Adrenal gland (tissue), 12 donors: ENCODE results near the gene MAP4K3. TPM values are rescaled to one million over a fixed set of nuclear protein-coding genes. Genes with fewer than 3 reads are reported as not detected.

ENCODE experiments used
- DNase-seq, 7 donors: peaks; one replicate each; pipeline ENCODE4 v3.0.0-alpha.2; 2019 to 2020
- H3K27ac ChIP-seq, 5 donors: fragments of 200-600 bp; sonication (generic) in 4 of 5; 1 replicate in 3 of 5; 2 replicates in 2 of 5; pipeline versions ENCODE4 v1.5.1 to v1.8.0; 2016 to 2020; ENCODE audit warnings: mild to moderate bottlenecking in 1 of 5
- H3K27me3 ChIP-seq: fragments of 200-600 bp; 2 replicates; pipeline ENCODE4 v1.8.0; 2021
- H3K36me3 ChIP-seq, 2 donors: fragments of 200-600 bp; replicated peaks in 1 of 2; 1 replicate in 1 of 2; 2 replicates in 1 of 2; pipeline versions ENCODE4 v1.5.1 to v1.8.0; 2018 to 2022
- H3K4me1 ChIP-seq, 2 donors: fragments of 200-600 bp; replicated peaks in 1 of 2; 1 replicate in 1 of 2; 2 replicates in 1 of 2; pipeline versions ENCODE4 v1.5.1 to v1.8.0; 2018 to 2021
- H3K4me3 ChIP-seq, 4 donors: fragments of 200-600 bp; sonication (generic) in 3 of 4; one replicate each; pipeline ENCODE4 v1.5.1; 2016 to 2018
- H3K9me3 ChIP-seq, 3 donors: fragments of 200-600 bp; sonication (generic) in 1 of 3; replicated peaks in 1 of 3; 1 replicate in 2 of 3; 2 replicates in 1 of 3; pipeline versions ENCODE4 v1.5.1 to v1.8.0; 2016 to 2021
- POLR2A ChIP-seq, 2 donors: fragments of 450-650 bp; IDR thresholded peaks; one replicate each; pipeline ENCODE4 v1.6.1; 2017; ENCODE audit warnings: antibody characterized with exemption in 2 of 2, mild to moderate bottlenecking in 2 of 2, moderate library complexity in 1 of 2
- WGBS, 4 donors: extraction: QIAGEN DNeasy Blood & Tissue Kit in 2 of 4; methylation state at CpG; one replicate each; pipeline versions ENCODE4 v1.1.5 to v1.1.7; 2013 to 2017; 5-methylcytosine and 5-hydroxymethylcytosine counted together
- intact Hi-C, 2 donors: fragments of 100-400 bp; cut with DNase I; formaldehyde crosslinking; loops; one replicate each; pipeline versions ENCODE4 v1.14.1 to v1.15.0; 2022 to 2023
- polyA plus RNA-seq, 3 donors: library from polyadenylated mRNA; stranded (reverse); fragments of 200-250 nt in 2 of 3; fragments of 350-450 nt in 1 of 3; fragmentation: Illumina TruSeq in 1 of 3; extraction: RNeasy Lipid Tissue Mini Kit (QIAGEN cat#74804) in 1 of 3; gene quantifications; one replicate each; pipeline ENCODE4 v1.2.3, GENCODE V29; 2013 to 2014
- total RNA-seq, 9 donors: library from RNA; depleted of rRNA in 4 of 9; stranded (reverse); fragments of >200 nt in 4 of 9; fragments of 120-200 nt in 1 of 9; fragmentation: NEBNext Ultra II Directional in 1 of 9; extraction: Animal tissue kit (Norgen Biotek cat#: 25700) in 1 of 9; gene quantifications; one replicate each; pipeline versions ENCODE4 v1.1.0 to v1.2.4, GENCODE V29; 2013 to 2023
- TF ChIP-seq, protein P1 (sequence below), 6 experiments: fragments of 450-650 bp in 4 of 6; fragments of 200-600 bp in 2 of 6; sonication (generic) in 1 of 6; IDR thresholded peaks; 1 replicate in 5 of 6; 2 replicates in 1 of 6; pipeline versions ENCODE4 v1.5.1 to v1.8.0; 2016 to 2021; ENCODE audit warnings: antibody characterized with exemption in 6 of 6, mild to moderate bottlenecking in 2 of 6, moderate library complexity in 1 of 6
- donor health status: healthy with polysubstance abuse.
- donor health status: Bipolar disorder and iron deficiency.
- donor health status: DM: yes; HTN: yes; CAD: no.
- donor health status: DM: no; HTN: no; CAD: no.
- donor health status: DM: no; HTN: no; CAD: no.
- donor health status: DM: yes; HTN: yes; CAD: no.

MAP4K3 gene
- total and polyA plus RNA-seq, 12 donors, result 15.4 to 79.7 (median 38.8) TPM

- peaks cover 27 to 54% of the 10 kb centered on the region in 2 donors for H3K4me1 ChIP-seq
- intact Hi-C loops, result loop anchor here in 1 of 2 donors (5.0 to 10.0 kb wide), 2 partner anchors 52 to 134 kb away; partner anchors contain the start of gene MAP4K3
- no peak for DNase-seq
Observed at GRCh38 chr2:39383146-39383545, 53.9 kb downstream of the MAP4K3 start.

GRCh38 chr2:39381653-39382052, 55.4 kb downstream of the MAP4K3 start:
- intact Hi-C loops, result loop anchor here in 1 of 2 donors (5.0 to 10.0 kb wide), 2 partner anchors 53 to 136 kb away; partner anchors contain the start of gene MAP4K3
- H3K4me3 ChIP-seq, result no peak overlapping the region
- DNase-seq, result no peak
- no peaks in the 10 kb centered on the region for H3K9me3 ChIP-seq
- H3K4me1 ChIP-seq, result peaks cover 27 to 54% of the 10 kb centered on the region in 2 donors
- 73 to 83% (median 79%) methylated on average over 5 of the region's 5 CpGs for WGBS, 4 donors
- H3K27me3 ChIP-seq, result no peaks in the 10 kb centered on the region
- TF ChIP-seq, protein P1, sequence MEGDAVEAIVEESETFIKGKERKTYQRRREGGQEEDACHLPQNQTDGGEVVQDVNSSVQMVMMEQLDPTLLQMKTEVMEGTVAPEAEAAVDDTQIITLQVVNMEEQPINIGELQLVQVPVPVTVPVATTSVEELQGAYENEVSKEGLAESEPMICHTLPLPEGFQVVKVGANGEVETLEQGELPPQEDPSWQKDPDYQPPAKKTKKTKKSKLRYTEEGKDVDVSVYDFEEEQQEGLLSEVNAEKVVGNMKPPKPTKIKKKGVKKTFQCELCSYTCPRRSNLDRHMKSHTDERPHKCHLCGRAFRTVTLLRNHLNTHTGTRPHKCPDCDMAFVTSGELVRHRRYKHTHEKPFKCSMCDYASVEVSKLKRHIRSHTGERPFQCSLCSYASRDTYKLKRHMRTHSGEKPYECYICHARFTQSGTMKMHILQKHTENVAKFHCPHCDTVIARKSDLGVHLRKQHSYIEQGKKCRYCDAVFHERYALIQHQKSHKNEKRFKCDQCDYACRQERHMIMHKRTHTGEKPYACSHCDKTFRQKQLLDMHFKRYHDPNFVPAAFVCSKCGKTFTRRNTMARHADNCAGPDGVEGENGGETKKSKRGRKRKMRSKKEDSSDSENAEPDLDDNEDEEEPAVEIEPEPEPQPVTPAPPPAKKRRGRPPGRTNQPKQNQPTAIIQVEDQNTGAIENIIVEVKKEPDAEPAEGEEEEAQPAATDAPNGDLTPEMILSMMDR (IDR thresholded peaks at IDR 0.05), result no peak
- no peak for TF ChIP-seq POLR2A (IDR thresholded peaks at IDR 0.05)
- peak overlapping the region in 2 of 5 donors; percentile 24 to 46 for H3K27ac ChIP-seq
- H3K36me3 ChIP-seq, result no peaks in the 10 kb centered on the region

More at GRCh38 chr2:39383146-39383545, 53.9 kb downstream of the MAP4K3 start:
- H3K4me3 ChIP-seq, result no peak overlapping the region
- TF ChIP-seq, protein P1 (IDR thresholded peaks at IDR 0.05), result no peak
- TF ChIP-seq POLR2A (IDR thresholded peaks at IDR 0.05), result no peak
- H3K9me3 ChIP-seq, result no peaks in the 10 kb centered on the region
- WGBS, 4 donors, result 81 to 93% (median 84%) methylated on average over 6 of the region's 6 CpGs
- no peaks in the 10 kb centered on the region for H3K36me3 ChIP-seq
- no peak overlapping the region for H3K27ac ChIP-seq
- H3K27me3 ChIP-seq, result no peaks in the 10 kb centered on the region

DNA sequence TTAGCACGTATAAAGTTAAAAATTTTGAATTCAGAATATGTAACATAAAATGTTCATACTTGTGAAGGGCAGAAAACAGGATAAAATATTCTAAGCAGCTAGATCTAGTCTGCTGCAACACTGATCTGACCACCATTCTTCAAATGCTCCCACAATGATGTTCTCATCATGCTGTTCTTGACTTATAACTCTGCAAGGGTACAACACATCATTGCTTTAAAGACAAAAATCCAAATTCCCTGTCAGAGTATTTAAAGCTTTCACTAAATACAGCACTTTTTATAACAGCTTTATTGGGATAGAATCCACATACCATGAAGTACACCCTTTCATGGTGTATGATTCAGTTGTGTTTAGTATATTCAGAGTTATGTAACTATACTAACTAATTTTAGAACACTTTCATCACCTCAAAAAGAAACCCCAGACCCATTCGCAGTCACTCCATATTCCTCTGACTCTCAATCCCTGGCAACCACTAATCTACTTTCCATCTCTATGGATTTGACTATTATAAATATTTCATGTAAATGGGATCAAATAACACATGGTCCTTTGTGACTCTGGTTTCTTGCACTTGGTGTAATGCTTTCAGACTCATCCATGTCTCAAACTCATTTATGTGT, 56.4 kb downstream of the MAP4K3 start:
- H3K36me3 ChIP-seq, result no peaks in the 10 kb centered on the region
- TF ChIP-seq POLR2A (IDR thresholded peaks at IDR 0.05), result no peak
- TF ChIP-seq, protein P1 (IDR thresholded peaks at IDR 0.05), result no peak
- H3K4me1 ChIP-seq, result peaks cover 27 to 54% of the 10 kb centered on the region in 2 donors
- intact Hi-C loops, result loop anchor here in 1 of 2 donors (5.0 to 10.0 kb wide), 2 partner anchors 54 to 137 kb away; partner anchors contain the start of gene MAP4K3
- DNase-seq, result no peak
- H3K27me3 ChIP-seq, result no peaks in the 10 kb centered on the region
- H3K9me3 ChIP-seq, result no peaks in the 10 kb centered on the region
- 21 to 34% (median 32%) methylated on average over 2 of the region's 2 CpGs for WGBS, 4 donors
- peak overlapping the region in 3 of 5 donors; percentile 2 to 46 (median 41) for H3K27ac ChIP-seq
- H3K4me3 ChIP-seq, result no peak overlapping the region

DNA sequence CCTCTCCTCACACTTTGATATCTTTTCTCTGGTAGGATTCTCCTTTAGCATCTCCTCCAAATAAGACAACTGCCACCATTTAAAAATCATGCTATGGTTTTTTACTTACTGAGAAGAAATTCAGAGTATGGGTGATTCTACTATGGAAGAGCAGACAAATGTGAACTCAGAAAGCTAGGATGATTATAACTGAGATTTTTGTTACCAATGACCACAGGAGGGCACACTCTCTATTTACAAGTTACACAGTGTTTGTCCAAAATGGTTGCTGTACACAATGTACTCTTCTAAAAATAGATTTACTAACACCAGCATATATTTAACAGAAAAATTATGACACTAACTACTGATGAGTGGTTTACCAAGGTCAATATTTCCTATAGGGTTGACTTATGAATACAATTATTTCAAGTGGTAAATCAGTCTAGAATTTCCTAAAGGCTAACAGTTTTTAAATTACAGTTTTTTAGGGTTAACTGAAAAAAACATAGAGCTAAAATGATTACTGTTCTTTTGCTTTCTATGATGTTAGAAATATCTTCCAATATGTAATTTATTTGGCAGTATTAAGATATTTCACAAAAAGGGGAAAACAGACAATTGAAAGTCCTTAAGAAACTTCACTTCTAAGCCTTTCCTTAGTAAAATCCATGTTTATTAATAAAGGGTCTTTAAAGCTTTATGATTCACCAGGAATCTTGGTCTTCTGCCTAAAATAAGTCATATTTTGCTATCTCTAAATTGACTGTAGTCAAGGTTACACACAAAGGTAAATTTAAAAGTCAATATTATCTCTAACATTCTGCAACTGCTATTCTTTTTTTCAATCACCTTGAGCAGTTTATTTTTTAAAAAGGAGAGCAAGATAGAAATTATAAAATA, 57.2 kb downstream of the MAP4K3 start:
- Histone ChIP-seq H3K36me3 (no peaks in the 10 kb centered on the region), H3K4me3 (no peak overlapping the region), H3K27me3 (no peaks in the 10 kb centered on the region), H3K9me3 (no peaks in the 10 kb centered on the region), H3K4me1 (peaks cover 27 to 54% of the 10 kb centered on the region in 2 donors), H3K27ac (peak overlapping the region in 4 of 5 donors; percentile 21 to 48 (median 46))
- DNase-seq, result peak in 2 of 7 donors; percentile 22 to 33
- intact Hi-C loops, result loop anchor here in 1 of 2 donors (5.0 to 10.0 kb wide), 2 partner anchors 55 to 137 kb away; partner anchors contain the start of gene MAP4K3
- TF ChIP-seq POLR2A (IDR thresholded peaks at IDR 0.05), result no peak
- TF ChIP-seq, protein P1 (IDR thresholded peaks at IDR 0.05), result peak; percentile 35 to 73 (median 65)
